UCSD-AML1 (cell line): Measurements from ENCODE around the gene PIEZO2.
"Not testable (repeated sequence)": the region's sequence is repeated elsewhere in the genome, so short reads cannot be mapped to it uniquely, and the experiment has no call there.

ENCODE experiments used
- DNase-seq: peaks from one replicate; lab custom pipeline; 2025; ENCODE audit not compliant: unreplicated experiment; lab: John Stamatoyannopoulos, UW

Gene PIEZO2

GRCh38 chr18:11150271-11150615 lies 874 bp upstream of the PIEZO2 start:
- no peak for DNase-seq

- no peak for DNase-seq
These were observed 509 bp downstream of the PIEZO2 start for GRCh38 chr18:11148680-11149440.

- DNase-seq, result no peak
These were observed 1.2 kb downstream of the PIEZO2 start for GRCh38 chr18:11147962-11148679.

- no peak for DNase-seq
These were observed 1.9 kb downstream of the PIEZO2 start for GRCh38 chr18:11147371-11147951.

- DNase-seq, result no peak
These were observed 2.4 kb downstream of the PIEZO2 start for GRCh38 chr18:11146947-11147345.

GRCh38 chr18:11146238-11146946 lies 3.0 kb downstream of the PIEZO2 start:
- no peak for DNase-seq

GRCh38 chr18:11145413-11146191 lies 3.8 kb downstream of the PIEZO2 start:
- no peak for DNase-seq

GRCh38 chr18:11137400-11137799 lies 12.0 kb downstream of the PIEZO2 start:
- no peak for DNase-seq

GRCh38 chr18:11136241-11136640 lies 13.1 kb downstream of the PIEZO2 start:
- DNase-seq, result no peak

- no peak for DNase-seq
These were observed 14.4 kb downstream of the PIEZO2 start for GRCh38 chr18:11134940-11135339.

GRCh38 chr18:11129059-11129458 lies 20.3 kb downstream of the PIEZO2 start:
- DNase-seq, result not testable (repeated sequence)

GRCh38 chr18:11125492-11126315 lies 23.7 kb downstream of the PIEZO2 start:
- DNase-seq, result no peak

GRCh38 chr18:11124054-11124453 lies 25.3 kb downstream of the PIEZO2 start:
- DNase-seq, result no peak

GRCh38 chr18:11121443-11121849 lies 27.9 kb downstream of the PIEZO2 start:
- no peak for DNase-seq

- no peak for DNase-seq
These were observed 29.3 kb downstream of the PIEZO2 start for GRCh38 chr18:11119959-11120587.

- no peak for DNase-seq
These were observed 29.8 kb downstream of the PIEZO2 start for GRCh38 chr18:11119550-11119949.

GRCh38 chr18:11118051-11118766 lies 31.2 kb downstream of the PIEZO2 start:
- DNase-seq, result no peak

- DNase-seq, result no peak
These were observed 34.1 kb downstream of the PIEZO2 start for GRCh38 chr18:11115276-11115675.

GRCh38 chr18:11114653-11115052 lies 34.7 kb downstream of the PIEZO2 start:
- no peak for DNase-seq
